HCT116 (cell line): ENCODE measurements around the gene SHC4. TPM values are rescaled to one million over a fixed set of nuclear protein-coding genes. Genes with fewer than 3 reads are reported as not detected.
"Not testable (repeated sequence)": the region's sequence is repeated elsewhere in the genome, so short reads cannot be mapped to it uniquely, and the experiment has no call there.

ENCODE experiments used
- ATAC-seq: fragments of 200-7000 bp; cut with Tn5 transposase; 2 replicates; pipeline ENCODE4 v1.9.1; 2020; ENCODE audit warnings: mild to moderate bottlenecking, moderate library complexity
- BruUV-seq: library from RNA; stranded (reverse); fragments of 400-500 nt; replicated peaks from 2 replicates; lab custom pipeline; 2021; lab: Mats Ljungman, UMichigan
- CTCF ChIA-PET: fragments of 300-600 bp; sonication (Branson Sonifier 250); formaldehyde crosslinking; loops from one replicate; lab custom pipeline; 2021; ENCODE audit warnings: antibody characterized with exemption; lab: Charles Lee
- POLR2A ChIA-PET: fragments of 300-600, 350-600 bp; sonication (Branson Sonifier 250); formaldehyde crosslinking; loops from one replicate; lab custom pipeline; 2021; ENCODE audit warnings: antibody characterized with exemption; lab: Charles Lee
- RAD21 ChIA-PET, 2 experiments: fragments of 300-600 bp; sonication (Branson Sonifier 250); formaldehyde crosslinking; loops; one replicate each; lab custom pipeline; 2023; ENCODE audit warnings: low total read pairs in 2 of 2; ENCODE audit not compliant: uncharacterized antibody in 2 of 2, unreplicated experiment in 2 of 2, low non-redundant PET in 1 of 2; lab: Charles Lee
- DNase-seq: peaks from one replicate; pipeline ENCODE4 v3.0.0-alpha.2; 2010; ENCODE audit warnings: low read depth, low spot score
- H2AFZ ChIP-seq: fragments of 200-600 bp; shearing (Covaris generic), sonication (generic); 2 replicates; pipeline ENCODE4 v1.6.1; 2017; ENCODE audit warnings: low read depth, mixed run types, mixed read lengths, antibody characterized with exemption, low read length; ENCODE audit not compliant: poor library complexity, severe bottlenecking
- H3K27ac ChIP-seq: 2 replicates; pipeline ENCODE4 v1.5.1; 2012; ENCODE audit warnings: low read depth, low read length
- H3K27me3 ChIP-seq: fragments of 200-600 bp; sonication (generic); 2 replicates; pipeline ENCODE4 v1.6.1; 2016; ENCODE audit warnings: mixed run types, low read length, mixed read lengths; ENCODE audit not compliant: insufficient read depth
- H3K36me3 ChIP-seq, 2 experiments: fragments of 200-500 bp in 1 of 2; fragments of 200-600 bp in 1 of 2; sonication (Bioruptor generic) in 1 of 2; sonication (generic) in 1 of 2; 2 replicates each; pipeline versions ENCODE4 v1.5.1 to v1.6.1; 2014 to 2016; ENCODE audit warnings: low read length in 2 of 2, inconsistent platforms in 1 of 2, mixed read lengths in 1 of 2, mixed run types in 1 of 2; ENCODE audit not compliant: insufficient read depth in 2 of 2, control insufficient read depth in 1 of 2
- H3K4me1 ChIP-seq, 2 experiments: fragments of 200-600 bp in 1 of 2; sonication (generic) in 1 of 2; 2 replicates each; pipeline versions ENCODE4 v1.5.1 to v1.6.1; 2012 to 2017; ENCODE audit warnings: low read length in 2 of 2, inconsistent platforms in 1 of 2, mild to moderate bottlenecking in 1 of 2, mixed read lengths in 1 of 2, mixed run types in 1 of 2, moderate library complexity in 1 of 2; ENCODE audit not compliant: insufficient read depth in 2 of 2, control insufficient read depth in 1 of 2
- H3K4me2 ChIP-seq: fragments of 200-600 bp; sonication (generic); 2 replicates; pipeline ENCODE4 v1.6.1; 2017; ENCODE audit warnings: mixed run types, low read length, mixed read lengths
- H3K4me3 ChIP-seq, 2 experiments: fragments of 200-600 bp in 1 of 2; sonication (generic) in 1 of 2; replicated peaks in 1 of 2; 2 replicates each; pipeline ENCODE4 v1.5.1; 2011 to 2016; ENCODE audit warnings: low read length in 2 of 2, control low read depth in 1 of 2, low read depth in 1 of 2, mild to moderate bottlenecking in 1 of 2, mixed read lengths in 1 of 2, mixed run types in 1 of 2
- H3K79me2 ChIP-seq: fragments of 200-600 bp; sonication (generic); 2 replicates; pipeline ENCODE4 v1.6.1; 2017; ENCODE audit warnings: mild to moderate bottlenecking, mixed run types, low read length, moderate library complexity, mixed read lengths; ENCODE audit not compliant: insufficient read depth
- H3K9ac ChIP-seq: fragments of 200-600 bp; sonication (generic); 2 replicates; pipeline ENCODE4 v1.6.1; 2016; ENCODE audit warnings: low read length, mixed read lengths
- H3K9me2 ChIP-seq: fragments of 200-600 bp; sonication (generic), shearing (Covaris generic); 2 replicates; pipeline ENCODE4 v1.6.1; 2017; ENCODE audit warnings: mixed run types, mild to moderate bottlenecking, moderate library complexity; ENCODE audit not compliant: insufficient read depth
- H3K9me3 ChIP-seq, 2 experiments: fragments of 200-500 bp in 1 of 2; fragments of 200-600 bp in 1 of 2; sonication (Bioruptor generic) in 1 of 2; sonication (generic) in 1 of 2; 2 replicates each; pipeline ENCODE4 v1.6.1; 2014 to 2017; ENCODE audit warnings: low read length in 2 of 2, mixed read lengths in 2 of 2, inconsistent platforms in 1 of 2, low read depth in 1 of 2, mild to moderate bottlenecking in 1 of 2, mixed run types in 1 of 2, moderate library complexity in 1 of 2; ENCODE audit not compliant: control insufficient read depth in 1 of 2, insufficient read depth in 1 of 2
- H4K20me1 ChIP-seq: fragments of 200-600 bp; sonication (generic), shearing (Covaris generic); 2 replicates; pipeline ENCODE4 v1.6.1; 2017; ENCODE audit warnings: mixed run types, mild to moderate bottlenecking, moderate library complexity; ENCODE audit not compliant: insufficient read depth
- ATF3 ChIP-seq: IDR thresholded peaks from 2 replicates; pipeline ENCODE4 v1.6.1; 2012
- CBX3 ChIP-seq: IDR thresholded peaks from 2 replicates; pipeline ENCODE4 v1.6.1; 2012; ENCODE audit warnings: low read depth
- EZH2phosphoT487 ChIP-seq: fragments of 200-600 bp; IDR thresholded peaks from 2 replicates; pipeline ENCODE4 v1.6.1; 2018; ENCODE audit warnings: antibody characterized with exemption, borderline replicate concordance
- POLR2A ChIP-seq: IDR thresholded peaks from 2 replicates; pipeline ENCODE4 v1.7.0; 2011; ENCODE audit warnings: borderline replicate concordance; ENCODE audit not compliant: insufficient read depth, insufficient read length; ENCODE audit errors: extremely low read depth
- POLR2AphosphoS5 ChIP-seq: IDR thresholded peaks from 2 replicates; pipeline ENCODE4 v1.6.1; 2011; ENCODE audit warnings: mild to moderate bottlenecking, low read depth, low read length, moderate library complexity
- RAD21 ChIP-seq: IDR thresholded peaks from 2 replicates; pipeline ENCODE4 v1.6.1; 2012; ENCODE audit warnings: low read depth, mild to moderate bottlenecking
- REST ChIP-seq: IDR thresholded peaks from 2 replicates; pipeline ENCODE4 v1.6.1; 2012; ENCODE audit warnings: low read depth
- SIN3A ChIP-seq: IDR thresholded peaks from 2 replicates; pipeline ENCODE4 v1.6.1; 2012; ENCODE audit warnings: low read depth
- SRF ChIP-seq: IDR thresholded peaks from 2 replicates; pipeline ENCODE4 v1.6.1; 2012; ENCODE audit warnings: low read depth
- TCF7L2 ChIP-seq: IDR thresholded peaks from 2 replicates; pipeline ENCODE4 v1.7.0; 2011; ENCODE audit warnings: borderline replicate concordance, inconsistent platforms; ENCODE audit not compliant: insufficient read depth, insufficient read length; ENCODE audit errors: extremely low read depth
- YY1 ChIP-seq: IDR thresholded peaks from 2 replicates; pipeline ENCODE4 v1.6.1; 2011; ENCODE audit warnings: low read length, low read depth, moderate library complexity, mild to moderate bottlenecking; ENCODE audit not compliant: insufficient replicate concordance; ENCODE audit errors: extremely low read depth
- ZFX ChIP-seq: fragments of 450-650 bp; IDR thresholded peaks from 2 replicates; pipeline ENCODE4 v1.6.1; 2017
- ZNF274 ChIP-seq: fragments of 200-500 bp; sonication (Bioruptor generic); IDR thresholded peaks from 2 replicates; pipeline ENCODE4 v1.6.1; 2014; ENCODE audit warnings: mild to moderate bottlenecking, low read depth, low read length, inconsistent platforms
- intact Hi-C: fragments of 100-400 bp; cut with micrococcal nuclease; formaldehyde crosslinking; loops from 2 replicates; pipeline ENCODE4 v1.10.0; 2022
- total RNA-seq: library from RNA; stranded (reverse); gene quantifications from one replicate; pipeline ENCODE4 v1.2.1, GENCODE V29; 2021; ENCODE audit not compliant: unreplicated experiment
- TF ChIP-seq, protein P1 (sequence below): IDR thresholded peaks from 2 replicates; pipeline ENCODE4 v1.6.1; 2011; ENCODE audit warnings: mild to moderate bottlenecking, low read length, moderate library complexity; ENCODE audit not compliant: insufficient replicate concordance; ENCODE audit errors: extremely low read depth

Gene SHC4
- total RNA-seq, 1 experiment from 2014 or later = 0.44 TPM

GRCh38 chr15:48790466-48791115 lies 173.1 kb downstream of the SHC4 start:
- H3K36me3 ChIP-seq = peaks cover 10 to 17% of the 10 kb centered on the region in 2 experiments; a peak in 3 of 4 replicates
- CTCF ChIA-PET = interaction anchor here (3.2 kb wide), 1 partner anchor 11 kb away, joined by 10 read pairs; no protein-coding TSS in a partner anchor
- H4K20me1 ChIP-seq, H3K9ac ChIP-seq, H3K4me2 ChIP-seq, H3K4me1 ChIP-seq, RAD21 ChIA-PET, H3K9me3 ChIP-seq, H3K4me3 ChIP-seq, H3K27me3 ChIP-seq, H3K9me2 ChIP-seq, H3K27ac ChIP-seq, DNase-seq, BruUV-seq, H3K79me2 ChIP-seq, intact Hi-C loops, ATAC-seq, H2AFZ ChIP-seq, POLR2A ChIA-PET: not testable (repeated sequence)

- Histone ChIP-seq H3K27ac (no peak overlapping the region), H3K9ac (no peak overlapping the region), H4K20me1 (no peaks in the 10 kb centered on the region), H3K9me2 (no peaks in the 10 kb centered on the region), H3K4me2 (no peak overlapping the region), H3K36me3 (peaks cover 21 to 26% of the 10 kb centered on the region in 2 experiments; a peak in 3 of 4 replicates), H3K79me2 (no peaks in the 10 kb centered on the region), H3K4me1 (no peaks in the 10 kb centered on the region), H2AFZ (no peak overlapping the region), H3K27me3 (no peaks in the 10 kb centered on the region), H3K9me3 (no peaks in the 10 kb centered on the region), H3K4me3 (no peak overlapping the region)
- DNase-seq (no peak), ATAC-seq (no peak)
- intact Hi-C loops = no loop called here
- ChIA-PET POLR2A (no interaction called here), RAD21 (no interaction called here), CTCF (no interaction called here)
- BruUV-seq = no TSS peak
- TF ChIP-seq, protein P1, sequence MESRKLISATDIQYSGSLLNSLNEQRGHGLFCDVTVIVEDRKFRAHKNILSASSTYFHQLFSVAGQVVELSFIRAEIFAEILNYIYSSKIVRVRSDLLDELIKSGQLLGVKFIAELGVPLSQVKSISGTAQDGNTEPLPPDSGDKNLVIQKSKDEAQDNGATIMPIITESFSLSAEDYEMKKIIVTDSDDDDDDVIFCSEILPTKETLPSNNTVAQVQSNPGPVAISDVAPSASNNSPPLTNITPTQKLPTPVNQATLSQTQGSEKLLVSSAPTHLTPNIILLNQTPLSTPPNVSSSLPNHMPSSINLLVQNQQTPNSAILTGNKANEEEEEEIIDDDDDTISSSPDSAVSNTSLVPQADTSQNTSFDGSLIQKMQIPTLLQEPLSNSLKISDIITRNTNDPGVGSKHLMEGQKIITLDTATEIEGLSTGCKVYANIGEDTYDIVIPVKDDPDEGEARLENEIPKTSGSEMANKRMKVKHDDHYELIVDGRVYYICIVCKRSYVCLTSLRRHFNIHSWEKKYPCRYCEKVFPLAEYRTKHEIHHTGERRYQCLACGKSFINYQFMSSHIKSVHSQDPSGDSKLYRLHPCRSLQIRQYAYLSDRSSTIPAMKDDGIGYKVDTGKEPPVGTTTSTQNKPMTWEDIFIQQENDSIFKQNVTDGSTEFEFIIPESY = no peak
- no peak for TF ChIP-seq RAD21
- no peak for TF ChIP-seq ZFX
- no peak for TF ChIP-seq CBX3
- no peak for TF ChIP-seq EZH2phosphoT487
- TF ChIP-seq REST = no peak
- TF ChIP-seq SRF = no peak
- TF ChIP-seq TCF7L2 = no peak
- no peak for TF ChIP-seq ZNF274
- no peak for TF ChIP-seq SIN3A
- no peak for TF ChIP-seq ATF3
- no peak for TF ChIP-seq YY1
- TF ChIP-seq POLR2AphosphoS5 = no peak
- no peak for TF ChIP-seq POLR2A
Measured at GRCh38 chr15:48785712-48786111, 178.0 kb downstream of the SHC4 start.
